Neutrophil (primary cell): ENCODE results near the gene CYP2W1.

ENCODE experiments used
- H3K27ac ChIP-seq: fragments of 200-600 bp; sonication (generic); 2 replicates; pipeline ENCODE4 v1.5.1; 2016; ENCODE audit warnings: mild to moderate bottlenecking, moderate library complexity
- H3K27me3 ChIP-seq: fragments of 200-600 bp; sonication (generic); 2 replicates; pipeline ENCODE4 v1.6.0; 2016; ENCODE audit warnings: mild to moderate bottlenecking
- H3K36me3 ChIP-seq: fragments of 200-600 bp; sonication (generic); 2 replicates; pipeline ENCODE4 v1.5.1; 2017
- H3K4me1 ChIP-seq, 2 experiments: fragments of 200-600 bp in 1 of 2; sonication (generic) in 1 of 2; 1 replicate in 1 of 2; 2 replicates in 1 of 2; pipeline versions ENCODE4 v1.5.1 to v1.6.1; 2013 to 2016; ENCODE audit warnings: low read depth in 1 of 2, low read length in 1 of 2, mild to moderate bottlenecking in 1 of 2, moderate library complexity in 1 of 2; ENCODE audit not compliant: control insufficient read depth in 1 of 2, insufficient read depth in 1 of 2
- H3K4me3 ChIP-seq, 2 experiments: fragments of 200-600 bp in 1 of 2; sonication (generic) in 1 of 2; 1 replicate in 1 of 2; 2 replicates in 1 of 2; pipeline ENCODE4 v1.5.1; 2013 to 2016; ENCODE audit warnings: low read depth in 1 of 2, low read length in 1 of 2, mild to moderate bottlenecking in 1 of 2, moderate library complexity in 1 of 2
- H3K9me3 ChIP-seq: fragments of 200-600 bp; sonication (generic); 2 replicates; pipeline ENCODE4 v1.5.1; 2016
- CTCF ChIP-seq: fragments of 200-600 bp; sonication (generic); IDR thresholded peaks from 2 replicates; pipeline ENCODE4 v1.5.1; 2016; ENCODE audit warnings: antibody characterized with exemption

The CYP2W1 gene

GRCh38 chr7:983616-984071 lies 663 bp downstream of the CYP2W1 start:
- H3K9me3 ChIP-seq, result no peaks in the 10 kb centered on the region
- H3K27ac ChIP-seq, result no peak overlapping the region
- no peak overlapping the region for H3K4me3 ChIP-seq
- H3K27me3 ChIP-seq, result peaks cover 37% of the 10 kb centered on the region
- no peak for TF ChIP-seq CTCF
- H3K36me3 ChIP-seq, result no peaks in the 10 kb centered on the region
- H3K4me1 ChIP-seq, result no peaks in the 10 kb centered on the region

DNA sequence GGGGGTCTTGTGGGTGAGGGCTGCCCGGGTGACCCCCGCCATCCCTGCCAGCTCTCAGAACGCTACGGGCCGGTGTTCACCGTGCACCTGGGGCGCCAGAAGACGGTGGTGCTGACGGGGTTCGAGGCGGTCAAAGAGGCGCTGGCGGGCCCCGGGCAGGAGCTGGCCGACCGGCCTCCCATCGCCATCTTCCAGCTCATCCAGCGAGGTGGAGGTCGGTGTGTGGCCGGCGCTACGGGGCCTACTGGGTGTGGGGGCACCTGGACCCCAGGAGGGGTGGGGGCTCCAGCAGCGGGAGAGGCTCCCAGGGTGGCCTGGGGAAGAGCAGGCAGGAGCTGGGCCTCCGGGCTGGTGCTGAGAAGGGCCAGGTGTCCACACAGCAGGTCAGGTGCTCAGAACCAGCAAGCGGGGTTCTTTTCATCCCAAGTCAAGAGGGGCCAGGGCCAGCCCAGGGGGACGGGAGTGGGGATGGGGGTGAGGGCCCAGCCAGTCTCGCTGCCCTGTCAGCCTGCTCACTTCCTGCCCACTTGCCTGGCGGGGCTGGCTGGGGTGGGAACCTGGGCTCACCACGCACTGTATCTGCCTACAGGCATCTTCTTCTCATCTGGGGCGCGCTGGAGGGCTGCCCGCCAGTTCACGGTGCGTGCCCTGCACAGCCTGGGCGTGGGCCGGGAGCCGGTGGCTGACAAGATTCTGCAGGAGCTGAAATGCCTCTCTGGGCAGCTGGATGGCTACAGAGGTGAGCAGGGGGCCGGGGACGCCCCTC lies 1.6 kb downstream of the CYP2W1 start:
- Histone ChIP-seq H3K27me3 (peaks cover 46% of the 10 kb centered on the region), H3K36me3 (no peaks in the 10 kb centered on the region), H3K9me3 (no peaks in the 10 kb centered on the region), H3K4me3 (no peak overlapping the region), H3K4me1 (no peaks in the 10 kb centered on the region), H3K27ac (no peak overlapping the region)
- no peak for TF ChIP-seq CTCF

- no peak for TF ChIP-seq CTCF
- Histone ChIP-seq H3K4me1 (no peaks in the 10 kb centered on the region), H3K27me3 (peaks cover 48% of the 10 kb centered on the region), H3K27ac (no peak overlapping the region), H3K4me3 (no peak overlapping the region), H3K9me3 (no peaks in the 10 kb centered on the region), H3K36me3 (no peaks in the 10 kb centered on the region)
Measured at GRCh38 chr7:985127-985416, 2.1 kb downstream of the CYP2W1 start.

DNA sequence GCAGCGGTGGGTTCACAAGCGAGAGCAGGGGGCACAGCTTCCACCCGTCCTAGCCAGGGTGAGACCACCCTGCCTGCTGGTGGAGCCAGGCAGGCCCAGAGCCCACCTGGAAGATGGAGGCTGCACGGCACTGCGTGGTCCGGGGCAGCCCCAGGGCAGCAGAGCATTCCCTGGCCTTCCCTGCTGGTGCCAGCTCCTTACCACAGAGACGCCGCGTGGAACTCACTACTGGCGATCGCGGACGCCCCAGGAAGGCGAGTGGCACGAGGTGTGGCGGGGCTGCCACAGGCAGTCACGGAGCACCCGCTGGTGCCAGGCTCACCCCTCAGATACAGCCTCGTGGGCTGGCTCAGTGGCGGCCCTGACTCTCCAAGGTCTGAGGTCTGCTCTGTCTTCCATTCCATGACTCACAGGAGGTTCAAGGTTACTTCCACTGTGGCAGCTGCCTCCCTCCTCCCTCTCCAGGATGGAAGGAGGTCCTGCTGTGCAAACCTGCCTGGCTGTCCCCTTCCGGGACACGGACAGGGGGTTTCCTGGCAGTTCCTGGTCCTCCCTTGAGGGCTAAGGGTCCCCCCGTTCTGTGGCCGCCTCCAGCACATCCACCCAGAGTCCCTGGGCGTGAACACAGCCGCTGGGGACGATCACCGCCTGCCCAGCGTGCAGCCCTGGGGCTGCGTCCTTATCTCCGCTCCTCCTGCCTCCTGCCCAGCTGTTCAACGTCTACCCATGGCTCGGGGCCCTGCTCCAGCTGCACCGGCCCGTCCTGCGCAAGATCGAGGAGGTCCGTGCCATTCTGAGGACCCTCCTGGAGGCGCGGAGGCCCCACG lies 3.1 kb downstream of the CYP2W1 start:
- no peak overlapping the region for H3K27ac ChIP-seq
- H3K9me3 ChIP-seq, result no peaks in the 10 kb centered on the region
- H3K4me3 ChIP-seq, result no peak overlapping the region
- peaks cover 48% of the 10 kb centered on the region for H3K27me3 ChIP-seq
- no peaks in the 10 kb centered on the region for H3K4me1 ChIP-seq
- no peak for TF ChIP-seq CTCF
- no peaks in the 10 kb centered on the region for H3K36me3 ChIP-seq

- no peaks in the 10 kb centered on the region for H3K36me3 ChIP-seq
- no peaks in the 10 kb centered on the region for H3K9me3 ChIP-seq
- peaks cover 48% of the 10 kb centered on the region for H3K27me3 ChIP-seq
- H3K4me3 ChIP-seq, result no peak overlapping the region
- no peak overlapping the region for H3K27ac ChIP-seq
- H3K4me1 ChIP-seq, result no peaks in the 10 kb centered on the region
- TF ChIP-seq CTCF, result no peak
Measured at GRCh38 chr7:986766-987751, 4.1 kb downstream of the CYP2W1 start.
